GM19099 (cell line): Measurements from ENCODE around the gene IRGQ.

Experiments
- POLR2A ChIP-seq: IDR thresholded peaks from 3 replicates; pipeline ENCODE4 v1.6.1; 2011; ENCODE audit warnings: low read depth; ENCODE audit not compliant: insufficient read length; ENCODE audit errors: extremely low read depth

Gene IRGQ

GRCh38 chr19:43595999-43596841 is at the start of gene IRGQ, which contains the start of gene ZNF576:
IRGQ (minus strand) TSS chr19:43596134; CDS start chr19:43595338, 796 bp downstream.
ZNF576 (plus strand) TSS chr19:43596595; CDS start chr19:43597109, 514 bp downstream.
- TF ChIP-seq POLR2A: peak; percentile 72

DNA sequence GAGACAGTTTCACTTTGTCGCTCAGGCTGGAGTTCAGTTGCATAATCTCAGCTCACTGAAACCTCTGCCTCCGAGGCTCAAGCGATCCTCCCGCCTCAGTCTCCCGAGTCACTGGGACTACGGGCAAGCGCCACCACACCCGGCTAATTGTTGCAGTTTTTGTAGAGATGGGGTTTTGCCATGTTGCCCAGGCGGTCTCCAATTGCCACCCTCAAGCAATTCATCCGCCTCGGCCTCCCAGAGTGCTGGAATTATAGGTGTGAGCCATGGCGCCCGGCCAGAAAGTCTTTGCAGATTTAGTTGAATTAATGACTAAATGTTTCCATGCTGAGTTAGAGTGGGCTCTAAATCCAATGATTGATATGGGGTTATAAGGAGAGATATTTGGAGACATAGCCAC is 48.2 kb upstream of the IRGQ start:
- TF ChIP-seq POLR2A: no peak

DNA sequence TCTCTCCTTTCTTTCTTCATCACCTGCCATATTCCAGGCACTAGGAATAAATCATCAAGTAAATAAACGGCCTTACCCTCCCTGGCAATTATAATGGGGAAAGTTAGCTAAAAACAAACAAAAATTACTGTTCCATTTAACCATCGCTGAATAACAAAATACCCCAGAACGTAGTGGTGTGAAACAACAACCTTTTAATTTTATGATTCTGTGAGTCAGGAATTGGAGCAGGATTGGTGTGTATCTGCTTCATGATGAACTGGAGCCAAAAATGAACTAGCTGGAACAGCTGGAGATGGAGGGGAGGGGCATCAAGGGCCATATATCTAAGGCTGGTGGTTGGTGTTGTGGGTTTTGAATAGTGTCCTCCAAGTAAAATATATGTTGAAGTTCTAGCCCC is 47.4 kb upstream of the IRGQ start:
- no peak for TF ChIP-seq POLR2A

- TF ChIP-seq POLR2A: no peak
Observed at GRCh38 chr19:43642531-43642930, 46.6 kb upstream of the IRGQ start.

- no peak for TF ChIP-seq POLR2A
Observed at GRCh38 chr19:43641333-43641732, 45.4 kb upstream of the IRGQ start.

GRCh38 chr19:43640424-43640757 is 44.5 kb upstream of the IRGQ start:
- no peak for TF ChIP-seq POLR2A

- no peak for TF ChIP-seq POLR2A
Observed at GRCh38 chr19:43639519-43640423, 43.8 kb upstream of the IRGQ start, which contains the start of gene CADM4. CADM4 (minus strand) TSS chr19:43639850; CDS start chr19:43639790, 60 bp downstream.

DNA sequence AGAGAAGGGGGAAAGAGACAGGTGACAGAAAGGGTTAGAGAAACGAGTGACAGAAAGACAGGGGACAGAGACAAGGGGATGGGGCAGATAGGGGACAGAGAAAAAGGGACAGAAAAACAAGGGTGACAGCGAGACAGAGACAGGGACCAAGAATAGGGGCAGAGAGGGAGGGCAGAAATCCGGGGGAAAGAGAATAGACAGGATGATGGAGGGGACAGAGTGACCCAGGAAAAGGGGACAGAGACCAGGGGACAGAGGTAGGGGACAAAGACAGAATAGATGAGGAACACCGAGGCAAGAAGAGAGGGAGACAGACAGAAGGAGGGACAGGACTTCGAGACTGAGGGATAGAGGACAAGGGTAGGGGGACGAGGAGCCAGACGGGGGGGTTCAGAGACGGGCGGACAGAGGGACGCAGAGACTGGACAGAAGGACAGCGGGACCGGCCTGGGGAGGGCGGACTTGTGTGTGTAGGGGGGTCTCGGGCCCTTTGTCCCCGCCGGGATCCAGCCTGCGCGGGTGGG is 43.1 kb upstream of the IRGQ start:
- TF ChIP-seq POLR2A: no peak

DNA sequence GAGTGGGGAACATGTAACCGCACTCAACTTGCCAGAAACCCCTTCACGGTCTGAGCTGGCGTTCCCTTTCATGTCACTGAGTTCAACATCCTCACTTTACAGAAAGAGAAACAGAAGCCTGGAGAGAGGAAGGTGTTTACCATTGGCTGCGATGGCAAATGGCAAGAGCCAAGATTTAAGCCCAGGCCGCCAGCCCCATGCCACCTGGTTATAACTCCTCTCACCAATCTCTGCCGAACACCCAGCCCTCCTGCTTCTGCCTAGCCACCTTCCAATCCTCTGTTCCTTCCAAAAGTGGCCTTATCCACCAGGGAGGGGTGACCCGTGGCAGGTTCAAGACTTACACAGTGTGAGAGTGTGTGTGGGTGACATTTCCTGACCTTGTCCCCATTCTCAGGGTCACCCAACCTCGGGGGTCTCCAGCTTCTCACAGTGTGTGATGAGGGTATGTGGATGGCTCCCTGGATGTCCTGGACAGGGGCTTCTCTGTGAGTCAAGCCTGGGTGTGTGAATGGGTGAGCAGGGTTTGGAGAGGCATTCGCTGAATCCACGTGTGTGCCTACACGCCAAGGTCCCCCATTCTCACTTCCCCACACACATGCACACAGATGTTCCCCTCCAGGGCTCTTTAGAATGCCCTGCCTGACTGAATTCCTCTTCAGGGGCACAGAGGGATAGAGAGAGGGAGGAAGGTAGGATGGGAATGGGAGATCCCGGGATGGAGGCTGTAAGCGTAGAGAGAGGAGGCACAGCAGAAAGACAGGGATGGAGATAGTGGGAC is 42.5 kb upstream of the IRGQ start:
- TF ChIP-seq POLR2A: no peak

GRCh38 chr19:43636121-43636683 is 40.3 kb upstream of the IRGQ start:
- no peak for TF ChIP-seq POLR2A

- TF ChIP-seq POLR2A: no peak
Observed at GRCh38 chr19:43634872-43635560, 39.1 kb upstream of the IRGQ start.

DNA sequence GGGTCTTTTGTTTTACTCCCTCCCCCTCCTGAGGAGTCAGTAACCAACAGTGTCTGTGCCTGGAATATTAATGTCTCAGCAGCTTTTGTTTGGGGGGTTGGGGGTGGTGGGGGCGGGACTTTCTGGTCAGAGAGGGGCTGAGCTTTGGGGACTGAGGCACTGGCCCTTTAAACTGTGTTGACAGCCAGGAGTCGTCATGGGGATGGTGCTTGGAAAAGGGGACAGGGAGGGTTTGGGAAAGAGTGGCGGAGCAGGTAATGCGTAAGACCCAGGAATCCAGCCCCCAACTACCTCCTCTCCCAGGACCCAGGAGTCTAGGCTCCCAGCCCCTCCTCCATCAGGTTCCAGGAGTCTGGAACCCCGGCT is 38.6 kb upstream of the IRGQ start:
- no peak for TF ChIP-seq POLR2A

GRCh38 chr19:43634068-43634467 is 38.1 kb upstream of the IRGQ start:
- no peak for TF ChIP-seq POLR2A

DNA sequence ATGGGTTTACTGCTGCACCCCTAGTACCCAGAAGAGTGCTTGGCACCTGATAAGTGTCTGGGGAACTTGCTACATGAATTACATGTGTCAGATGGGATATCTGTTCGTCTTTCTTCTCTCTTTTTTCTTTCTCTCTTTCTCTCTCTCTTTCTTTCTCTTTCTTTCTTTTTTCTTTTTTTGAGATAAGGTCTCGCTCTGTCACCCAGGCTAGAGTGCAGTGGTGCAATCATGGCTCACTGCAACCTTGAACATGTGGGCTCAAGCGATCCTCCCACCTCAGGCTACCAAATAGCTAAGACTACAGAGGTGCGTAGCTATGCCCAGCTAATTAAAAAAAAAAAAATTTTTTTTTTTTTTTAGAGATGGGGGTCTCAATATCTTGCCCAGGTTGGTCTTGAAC is 37.6 kb upstream of the IRGQ start:
- TF ChIP-seq POLR2A: no peak

- no peak for TF ChIP-seq POLR2A
Observed at GRCh38 chr19:43631491-43631890, 35.6 kb upstream of the IRGQ start.
